ENCODE measurements around the gene PTOV1. TPM values are rescaled to one million over a fixed set of nuclear protein-coding genes. Genes with fewer than 3 reads are reported as not detected.

Gene PTOV1
- total and polyA plus RNA-seq, 2 of the 13 experiments (the other 11 are each of a cell fraction or from before 2014, with no cell fraction given): 63.5 to 68.5 TPM

GRCh38 chr19:49877879-49878743 lies 27.2 kb downstream of the PTOV1 start (continued):
- TF ChIP-seq, protein P1, sequence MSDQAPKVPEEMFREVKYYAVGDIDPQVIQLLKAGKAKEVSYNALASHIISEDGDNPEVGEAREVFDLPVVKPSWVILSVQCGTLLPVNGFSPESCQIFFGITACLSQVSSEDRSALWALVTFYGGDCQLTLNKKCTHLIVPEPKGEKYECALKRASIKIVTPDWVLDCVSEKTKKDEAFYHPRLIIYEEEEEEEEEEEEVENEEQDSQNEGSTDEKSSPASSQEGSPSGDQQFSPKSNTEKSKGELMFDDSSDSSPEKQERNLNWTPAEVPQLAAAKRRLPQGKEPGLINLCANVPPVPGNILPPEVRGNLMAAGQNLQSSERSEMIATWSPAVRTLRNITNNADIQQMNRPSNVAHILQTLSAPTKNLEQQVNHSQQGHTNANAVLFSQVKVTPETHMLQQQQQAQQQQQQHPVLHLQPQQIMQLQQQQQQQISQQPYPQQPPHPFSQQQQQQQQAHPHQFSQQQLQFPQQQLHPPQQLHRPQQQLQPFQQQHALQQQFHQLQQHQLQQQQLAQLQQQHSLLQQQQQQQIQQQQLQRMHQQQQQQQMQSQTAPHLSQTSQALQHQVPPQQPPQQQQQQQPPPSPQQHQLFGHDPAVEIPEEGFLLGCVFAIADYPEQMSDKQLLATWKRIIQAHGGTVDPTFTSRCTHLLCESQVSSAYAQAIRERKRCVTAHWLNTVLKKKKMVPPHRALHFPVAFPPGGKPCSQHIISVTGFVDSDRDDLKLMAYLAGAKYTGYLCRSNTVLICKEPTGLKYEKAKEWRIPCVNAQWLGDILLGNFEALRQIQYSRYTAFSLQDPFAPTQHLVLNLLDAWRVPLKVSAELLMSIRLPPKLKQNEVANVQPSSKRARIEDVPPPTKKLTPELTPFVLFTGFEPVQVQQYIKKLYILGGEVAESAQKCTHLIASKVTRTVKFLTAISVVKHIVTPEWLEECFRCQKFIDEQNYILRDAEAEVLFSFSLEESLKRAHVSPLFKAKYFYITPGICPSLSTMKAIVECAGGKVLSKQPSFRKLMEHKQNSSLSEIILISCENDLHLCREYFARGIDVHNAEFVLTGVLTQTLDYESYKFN (CRISPR knock-in tag; conservative IDR thresholded peaks at IDR 0.05): 0 out of 2 replicates have a peak, but pooled peaks have one; percentile 19
- no peak for TF ChIP-seq ELF3 (CRISPR knock-in tag; IDR thresholded peaks at IDR 0.05)
- TF ChIP-seq, protein P2, sequence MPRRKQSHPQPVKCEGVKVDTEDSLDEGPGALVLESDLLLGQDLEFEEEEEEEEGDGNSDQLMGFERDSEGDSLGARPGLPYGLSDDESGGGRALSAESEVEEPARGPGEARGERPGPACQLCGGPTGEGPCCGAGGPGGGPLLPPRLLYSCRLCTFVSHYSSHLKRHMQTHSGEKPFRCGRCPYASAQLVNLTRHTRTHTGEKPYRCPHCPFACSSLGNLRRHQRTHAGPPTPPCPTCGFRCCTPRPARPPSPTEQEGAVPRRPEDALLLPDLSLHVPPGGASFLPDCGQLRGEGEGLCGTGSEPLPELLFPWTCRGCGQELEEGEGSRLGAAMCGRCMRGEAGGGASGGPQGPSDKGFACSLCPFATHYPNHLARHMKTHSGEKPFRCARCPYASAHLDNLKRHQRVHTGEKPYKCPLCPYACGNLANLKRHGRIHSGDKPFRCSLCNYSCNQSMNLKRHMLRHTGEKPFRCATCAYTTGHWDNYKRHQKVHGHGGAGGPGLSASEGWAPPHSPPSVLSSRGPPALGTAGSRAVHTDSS (CRISPR knock-in tag; conservative IDR thresholded peaks at IDR 0.05): no peak
- no peak for TF ChIP-seq ZNF546 (CRISPR knock-in tag; conservative IDR thresholded peaks at IDR 0.05)
- TF ChIP-seq FOXA1 (IDR thresholded peaks at IDR 0.05): no peak
- no peak; the same call in 1 of the 2 replicates for TF ChIP-seq FOXA1 (CRISPR knock-in tag; IDR thresholded peaks at IDR 0.05)
- TF ChIP-seq MED1 (CRISPR knock-in tag; IDR thresholded peaks at IDR 0.05): 0 out of 2 replicates have a peak, but pooled peaks have one; percentile 8
- no peak for TF ChIP-seq HNRNPUL1 (IDR thresholded peaks at IDR 0.05; ENCODE audit: low read depth, low read length)
- TF ChIP-seq, protein P3, sequence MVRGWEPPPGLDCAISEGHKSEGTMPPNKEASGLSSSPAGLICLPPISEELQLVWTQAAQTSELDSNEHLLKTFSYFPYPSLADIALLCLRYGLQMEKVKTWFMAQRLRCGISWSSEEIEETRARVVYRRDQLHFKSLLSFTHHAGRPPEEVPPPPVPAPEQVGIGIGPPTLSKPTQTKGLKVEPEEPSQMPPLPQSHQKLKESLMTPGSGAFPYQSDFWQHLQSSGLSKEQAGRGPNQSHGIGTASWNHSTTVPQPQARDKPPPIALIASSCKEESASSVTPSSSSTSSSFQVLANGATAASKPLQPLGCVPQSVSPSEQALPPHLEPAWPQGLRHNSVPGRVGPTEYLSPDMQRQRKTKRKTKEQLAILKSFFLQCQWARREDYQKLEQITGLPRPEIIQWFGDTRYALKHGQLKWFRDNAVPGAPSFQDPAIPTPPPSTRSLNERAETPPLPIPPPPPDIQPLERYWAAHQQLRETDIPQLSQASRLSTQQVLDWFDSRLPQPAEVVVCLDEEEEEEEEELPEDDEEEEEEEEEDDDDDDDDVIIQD (CRISPR knock-in tag; IDR thresholded peaks at IDR 0.05; ENCODE audit: low read depth): 0 out of 2 replicates have a peak, but pooled peaks have one; percentile 2
- peak; percentile 74 for TF ChIP-seq PATZ1 (CRISPR knock-in tag; IDR thresholded peaks at IDR 0.05)
- no peak for TF ChIP-seq NAIF1 (CRISPR knock-in tag; IDR thresholded peaks at IDR 0.05; ENCODE audit: borderline replicate concordance)
- no peak for TF ChIP-seq NR2F1 (CRISPR knock-in tag; IDR thresholded peaks at IDR 0.05)
- no peak for TF ChIP-seq MAF1 (CRISPR knock-in tag; IDR thresholded peaks at IDR 0.05; ENCODE audit: borderline replicate concordance)
- TF ChIP-seq PHF20 (CRISPR knock-in tag; IDR thresholded peaks at IDR 0.05): no peak
- no peak for TF ChIP-seq TRAFD1 (CRISPR knock-in tag; IDR thresholded peaks at IDR 0.05; ENCODE audit: borderline replicate concordance)
- TF ChIP-seq ZNF558 (CRISPR knock-in tag; IDR thresholded peaks at IDR 0.05; ENCODE audit: borderline replicate concordance): peak; percentile 89; the same call in 1 of the 2 replicates
- 0 out of 2 replicates have a peak, but pooled peaks have one; percentile 1 for TF ChIP-seq MXD3 (CRISPR knock-in tag; IDR thresholded peaks at IDR 0.05)

Measured in HepG2 (cell line).